Measurements from ENCODE around the gene NRG2. TPM values are rescaled to one million over a fixed set of nuclear protein-coding genes. Genes with fewer than 3 reads are reported as not detected.

Gene NRG2
- total RNA-seq, 1 experiment from 2014 or later: 0.91 TPM

DNA sequence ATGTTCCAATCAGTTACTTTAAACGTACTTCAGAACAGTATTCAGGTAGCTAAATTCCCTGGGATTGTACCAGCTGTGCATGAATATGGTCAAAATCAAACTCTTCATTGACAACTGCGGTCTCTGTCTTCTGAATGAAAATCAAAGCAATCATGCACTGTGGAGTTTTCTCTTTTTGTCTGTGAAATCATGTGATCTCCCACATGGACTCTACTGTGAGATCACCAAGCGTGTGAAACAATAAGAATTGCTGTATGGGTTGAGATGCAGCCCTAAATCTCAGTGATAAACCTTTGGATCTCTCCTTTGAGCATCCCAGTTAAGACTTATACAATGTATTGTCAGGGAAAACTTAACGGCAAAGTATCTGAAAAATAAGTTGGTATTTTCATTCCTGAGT, 6.1 kb downstream of the NRG2 start (continued):
- TF ChIP-seq POLR2AphosphoS5 (IDR thresholded peaks at IDR 0.05; ENCODE audit: low read depth, low read length) (no peak), EZH2phosphoT487 (IDR thresholded peaks at IDR 0.05; ENCODE audit: borderline replicate concordance) (no peak), MAX (IDR thresholded peaks at IDR 0.05) (no peak)

DNA sequence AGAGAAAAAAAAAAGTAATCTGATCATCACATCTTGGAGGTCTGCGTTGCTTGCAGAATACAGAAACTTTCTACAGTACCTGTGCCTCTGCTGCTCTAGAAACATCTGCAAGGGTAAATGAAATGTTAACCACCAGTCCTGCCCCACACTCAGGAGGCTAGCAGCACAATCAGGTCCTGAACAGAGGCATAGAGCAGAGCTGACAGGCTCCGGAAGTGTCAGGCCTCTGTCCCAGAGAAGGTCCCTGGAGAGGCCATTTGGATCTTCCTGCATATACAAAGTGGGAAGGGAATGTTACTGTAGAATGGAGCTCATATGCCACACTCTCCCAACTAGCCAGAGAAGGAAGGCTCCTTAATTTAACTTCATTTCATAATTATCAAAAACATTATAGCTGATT, 7.2 kb downstream of the NRG2 start:
- no TSS peak for BruUV-seq (replicated peaks)

More for the DNA sequence above, 7.2 kb downstream of the NRG2 start:
- Histone ChIP-seq H3K27me3 (ENCODE audit: insufficient read depth, low read length) (no peaks in the 10 kb centered on the region), H2AFZ (ENCODE audit: low read depth, low read length, poor library complexity, severe bottlenecking) (no peak overlapping the region), H3K9me2 (ENCODE audit: insufficient read depth) (no peaks in the 10 kb centered on the region), H3K4me3 (replicated peaks in 1 of 2; ENCODE audit: low read depth in 1 of 2, low read length in 2 of 2) (no peak overlapping the region), H3K4me1 (ENCODE audit: control insufficient read depth in 1 of 2, insufficient read depth in 2 of 2, low read length in 2 of 2) (no peaks in the 10 kb centered on the region), H3K4me2 (ENCODE audit: low read length) (no peak overlapping the region), H3K79me2 (ENCODE audit: insufficient read depth, low read length) (no peaks in the 10 kb centered on the region), H3K36me3 (ENCODE audit: control insufficient read depth in 1 of 2, insufficient read depth in 2 of 2, low read length in 2 of 2) (no peaks in the 10 kb centered on the region), H3K27ac (ENCODE audit: low read depth, low read length) (no peak overlapping the region), H4K20me1 (ENCODE audit: insufficient read depth) (no peaks in the 10 kb centered on the region), H3K9ac (ENCODE audit: low read length) (no peak overlapping the region), H3K9me3 (ENCODE audit: control insufficient read depth in 1 of 2, insufficient read depth in 1 of 2, low read depth in 1 of 2, low read length in 2 of 2) (no peaks in the 10 kb centered on the region)
- RAD21 ChIA-PET (ENCODE audit: low non-redundant PET in 1 of 2, low total read pairs in 2 of 2, uncharacterized antibody in 2 of 2, unreplicated experiment in 2 of 2): no interaction called here
- intact Hi-C loops (cut with micrococcal nuclease): no loop called here
- TF ChIP-seq, protein P1, sequence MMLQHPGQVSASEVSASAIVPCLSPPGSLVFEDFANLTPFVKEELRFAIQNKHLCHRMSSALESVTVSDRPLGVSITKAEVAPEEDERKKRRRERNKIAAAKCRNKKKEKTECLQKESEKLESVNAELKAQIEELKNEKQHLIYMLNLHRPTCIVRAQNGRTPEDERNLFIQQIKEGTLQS (IDR thresholded peaks at IDR 0.05): no peak
- no peak for TF ChIP-seq FOSL1 (IDR thresholded peaks at IDR 0.05; ENCODE audit: low read depth)
- no peak for TF ChIP-seq CBX3 (IDR thresholded peaks at IDR 0.05; ENCODE audit: low read depth)
- TF ChIP-seq POLR2A (IDR thresholded peaks at IDR 0.05; ENCODE audit: borderline replicate concordance, extremely low read depth, insufficient read depth, insufficient read length): no peak
- no peak for TF ChIP-seq YY1 (IDR thresholded peaks at IDR 0.05; ENCODE audit: extremely low read depth, insufficient replicate concordance, low read depth, low read length)
- no peak for TF ChIP-seq TCF7L2 (IDR thresholded peaks at IDR 0.05; ENCODE audit: borderline replicate concordance, extremely low read depth, insufficient read depth, insufficient read length)
- no peak for TF ChIP-seq SRF (IDR thresholded peaks at IDR 0.05; ENCODE audit: low read depth)
- no peak for TF ChIP-seq CTCF (IDR thresholded peaks at IDR 0.05 in 2 of 3, conservative IDR thresholded peaks at IDR 0.05 in 1 of 3; ENCODE audit: borderline replicate concordance in 1 of 3, insufficient read depth in 1 of 3, low read depth in 2 of 3, low read length in 2 of 3)
- TF ChIP-seq MAX (IDR thresholded peaks at IDR 0.05): no peak
- no peak for TF ChIP-seq RAD21 (IDR thresholded peaks at IDR 0.05; ENCODE audit: low read depth)
- no peak for TF ChIP-seq SIN3A (IDR thresholded peaks at IDR 0.05; ENCODE audit: low read depth)
- TF ChIP-seq ZNF274 (IDR thresholded peaks at IDR 0.05; ENCODE audit: low read depth, low read length): no peak
- ATAC-seq (no peak), DNase-seq (ENCODE audit: low read depth, low spot score) (no peak)
- CTCF ChIA-PET: no interaction called here
- POLR2A ChIA-PET: no interaction called here
